Esophagus squamous epithelium (tissue), 5 donors: ENCODE data around the gene SUSD3. TPM values are rescaled to one million over a fixed set of nuclear protein-coding genes. Genes with fewer than 3 reads are reported as not detected.
A peak's percentile ranks its signal among the peaks of the same experiment; 100 is the strongest.
"Not testable (repeated sequence)": the region's sequence is repeated elsewhere in the genome, so short reads cannot be mapped to it uniquely, and the experiment has no call there.

Experiments
- DNase-seq: peaks from one replicate; lab custom pipeline; 2025; lab: John Stamatoyannopoulos, UW
- H3K27ac ChIP-seq, 4 donors: fragments of 200-600 bp; sonication (generic); one replicate each; pipeline ENCODE4 v1.5.1; 2016 to 2019; ENCODE audit warnings: mild to moderate bottlenecking in 1 of 4
- H3K27me3 ChIP-seq, 4 donors: fragments of 200-600 bp; sonication (generic); 1 replicate in 3 of 4; 2 replicates in 1 of 4; pipeline versions ENCODE4 v1.5.1 to v1.6.0; 2017 to 2021; ENCODE audit warnings: antibody characterized with exemption in 1 of 4
- H3K36me3 ChIP-seq, 3 donors: fragments of 200-600 bp; sonication (generic); one replicate each; pipeline ENCODE4 v1.5.1; 2016 to 2019
- H3K4me1 ChIP-seq, 3 donors: fragments of 200-600 bp; sonication (generic); one replicate each; pipeline ENCODE4 v1.5.1; 2017 to 2019
- H3K4me3 ChIP-seq, 4 donors: fragments of 200-600 bp; sonication (generic); 1 replicate in 3 of 4; 2 replicates in 1 of 4; pipeline ENCODE4 v1.5.1; 2016 to 2019; ENCODE audit warnings: mild to moderate bottlenecking in 2 of 4, moderate library complexity in 1 of 4
- H3K9me3 ChIP-seq, 3 donors: fragments of 200-600 bp; sonication (generic); one replicate each; pipeline ENCODE4 v1.5.1; 2016 to 2019
- POLR2A ChIP-seq, 4 donors: fragments of 450-650 bp; IDR thresholded peaks; one replicate each; pipeline ENCODE4 v1.6.1; 2017; ENCODE audit warnings: antibody characterized with exemption in 4 of 4, mild to moderate bottlenecking in 4 of 4, moderate library complexity in 3 of 4
- WGBS, 2 donors: methylation state at CpG; one replicate each; pipeline ENCODE4 v1.1.5; 2018; 5-methylcytosine and 5-hydroxymethylcytosine counted together
- intact Hi-C: fragments of 100-400 bp; cut with DNase I; formaldehyde crosslinking; loops from one replicate; pipeline ENCODE4 v1.15.0; 2022
- total RNA-seq, 4 donors: library from RNA; depleted of rRNA; stranded (reverse); fragments of >200 nt; gene quantifications; one replicate each; pipeline ENCODE4 v1.1.0, GENCODE V29; 2016
- TF ChIP-seq, protein P1 (sequence below), 6 experiments: fragments of 450-650 bp in 4 of 6; fragments of 200-600 bp in 2 of 6; sonication (generic) in 2 of 6; IDR thresholded peaks; one replicate each; pipeline ENCODE4 v1.5.1; 2016 to 2019; ENCODE audit warnings: antibody characterized with exemption in 6 of 6, mild to moderate bottlenecking in 4 of 6, moderate library complexity in 4 of 6
- donor health status: DM: yes; HTN: yes; CAD: no.

SUSD3 gene
- total RNA-seq, 4 donors from 2014 or later: 0.22 to 5.8 (median 2.7) TPM

DNA sequence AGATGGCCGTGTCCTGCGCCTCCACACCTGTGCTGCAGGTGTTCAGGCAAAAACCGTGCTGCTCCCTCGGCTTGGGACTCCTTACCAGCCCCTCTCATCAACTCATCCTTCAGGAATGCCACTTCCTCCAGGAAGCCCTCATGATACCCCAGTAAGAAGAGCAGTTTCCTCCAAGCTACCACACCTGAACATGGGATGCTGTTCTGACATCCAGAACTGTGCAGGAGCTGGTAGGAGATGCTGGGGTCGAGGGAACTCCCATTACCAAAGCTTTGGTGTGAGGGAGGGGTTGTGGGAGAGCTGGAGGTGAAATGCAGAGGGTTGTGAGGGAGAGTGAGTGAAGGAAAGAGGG is 56.5 kb downstream of the SUSD3 start:
- DNase-seq: no peak
- TF ChIP-seq, protein P1, sequence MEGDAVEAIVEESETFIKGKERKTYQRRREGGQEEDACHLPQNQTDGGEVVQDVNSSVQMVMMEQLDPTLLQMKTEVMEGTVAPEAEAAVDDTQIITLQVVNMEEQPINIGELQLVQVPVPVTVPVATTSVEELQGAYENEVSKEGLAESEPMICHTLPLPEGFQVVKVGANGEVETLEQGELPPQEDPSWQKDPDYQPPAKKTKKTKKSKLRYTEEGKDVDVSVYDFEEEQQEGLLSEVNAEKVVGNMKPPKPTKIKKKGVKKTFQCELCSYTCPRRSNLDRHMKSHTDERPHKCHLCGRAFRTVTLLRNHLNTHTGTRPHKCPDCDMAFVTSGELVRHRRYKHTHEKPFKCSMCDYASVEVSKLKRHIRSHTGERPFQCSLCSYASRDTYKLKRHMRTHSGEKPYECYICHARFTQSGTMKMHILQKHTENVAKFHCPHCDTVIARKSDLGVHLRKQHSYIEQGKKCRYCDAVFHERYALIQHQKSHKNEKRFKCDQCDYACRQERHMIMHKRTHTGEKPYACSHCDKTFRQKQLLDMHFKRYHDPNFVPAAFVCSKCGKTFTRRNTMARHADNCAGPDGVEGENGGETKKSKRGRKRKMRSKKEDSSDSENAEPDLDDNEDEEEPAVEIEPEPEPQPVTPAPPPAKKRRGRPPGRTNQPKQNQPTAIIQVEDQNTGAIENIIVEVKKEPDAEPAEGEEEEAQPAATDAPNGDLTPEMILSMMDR (IDR thresholded peaks at IDR 0.05): no peak
- no peak for TF ChIP-seq POLR2A (IDR thresholded peaks at IDR 0.05)
- H3K27ac ChIP-seq: no peak overlapping the region

DNA sequence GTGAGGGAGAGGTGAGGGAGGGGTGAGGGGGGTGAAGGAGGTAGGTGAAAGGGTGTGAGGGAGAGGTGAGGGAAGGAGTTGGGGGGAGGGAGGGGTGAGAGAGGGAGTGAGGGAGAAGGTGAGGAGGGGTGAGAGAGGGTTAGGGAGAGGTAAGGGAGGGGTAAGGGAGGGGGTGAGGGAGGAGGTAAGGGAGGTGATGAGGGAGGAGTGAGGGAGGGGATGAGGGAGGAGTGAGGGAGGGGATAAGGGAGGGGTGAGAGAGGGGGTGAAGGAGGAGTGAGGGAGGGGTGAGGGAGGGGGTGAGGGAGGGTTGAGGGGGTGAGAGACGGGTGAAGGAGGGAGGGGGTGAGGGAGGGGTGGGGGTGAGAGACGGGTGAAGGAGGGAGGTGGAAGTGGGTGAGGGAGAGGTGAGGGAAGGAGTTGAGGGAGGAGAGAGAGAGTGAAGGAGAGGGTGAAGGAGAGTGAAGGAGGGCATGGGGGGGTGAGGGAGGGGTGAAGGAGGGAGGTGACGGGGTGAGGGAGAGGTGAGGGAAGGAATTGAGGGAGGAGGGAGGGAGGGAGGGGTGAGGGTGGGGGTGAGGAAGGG is 57.1 kb downstream of the SUSD3 start:
- Histone ChIP-seq H3K9me3 (no peaks in the 10 kb centered on the region), H3K27ac (peak overlapping the region in 2 of 4 donors; percentile 55 to 72), H3K36me3 (peaks cover 0 to 38% (median 22%) of the 10 kb centered on the region in 3 donors), H3K27me3 (no peaks in the 10 kb centered on the region), H3K4me1 (peaks cover 9 to 33% (median 18%) of the 10 kb centered on the region in 3 donors), H3K4me3 (no peak overlapping the region)
- WGBS, 2 donors: 57 to 62% methylated on average over 1 of the region's 3 CpGs
- DNase-seq: no peak
- TF ChIP-seq, protein P1 (IDR thresholded peaks at IDR 0.05): no peak
- no peak for TF ChIP-seq POLR2A (IDR thresholded peaks at IDR 0.05)
- intact Hi-C loops: loop anchor here (10.0 kb wide), 1 partner anchor 111 kb away; no protein-coding TSS in a partner anchor

More for the DNA sequence above, 56.5 kb downstream of the SUSD3 start:
- no peak overlapping the region for H3K4me3 ChIP-seq
- peaks cover 6 to 26% (median 12%) of the 10 kb centered on the region in 3 donors for H3K4me1 ChIP-seq
- peaks cover 0 to 44% (median 24%) of the 10 kb centered on the region in 3 donors for H3K36me3 ChIP-seq
- intact Hi-C loops: loop anchor here (5.0 to 10.0 kb wide), 2 partner anchors 47 to 110 kb away; no protein-coding TSS in a partner anchor
- no peaks in the 10 kb centered on the region for H3K9me3 ChIP-seq
- WGBS, 2 donors: 56 to 80% methylated on average over 1 to 5 of the region's 5 CpGs
- H3K27me3 ChIP-seq: no peaks in the 10 kb centered on the region

- Histone ChIP-seq H3K4me3 (no peak overlapping the region), H3K27me3 (no peaks in the 10 kb centered on the region), H3K4me1 (peaks cover 12 to 40% (median 20%) of the 10 kb centered on the region in 3 donors), H3K36me3 (peaks cover 0 to 37% (median 17%) of the 10 kb centered on the region in 3 donors), H3K9me3 (no peaks in the 10 kb centered on the region), H3K27ac (peak overlapping the region in 3 of 4 donors; percentile 38 to 72 (median 55))
- intact Hi-C loops: loop anchor here (10.0 kb wide), 1 partner anchor 112 kb away; no protein-coding TSS in a partner anchor
- no peak for DNase-seq
- TF ChIP-seq, protein P1 (IDR thresholded peaks at IDR 0.05): no peak
- TF ChIP-seq POLR2A (IDR thresholded peaks at IDR 0.05): no peak
- 36 to 66% methylated on average over 6 to 9 of the region's 17 CpGs for WGBS, 2 donors
Measured at GRCh38 chr9:93116072-93116961, 57.8 kb downstream of the SUSD3 start.

DNA sequence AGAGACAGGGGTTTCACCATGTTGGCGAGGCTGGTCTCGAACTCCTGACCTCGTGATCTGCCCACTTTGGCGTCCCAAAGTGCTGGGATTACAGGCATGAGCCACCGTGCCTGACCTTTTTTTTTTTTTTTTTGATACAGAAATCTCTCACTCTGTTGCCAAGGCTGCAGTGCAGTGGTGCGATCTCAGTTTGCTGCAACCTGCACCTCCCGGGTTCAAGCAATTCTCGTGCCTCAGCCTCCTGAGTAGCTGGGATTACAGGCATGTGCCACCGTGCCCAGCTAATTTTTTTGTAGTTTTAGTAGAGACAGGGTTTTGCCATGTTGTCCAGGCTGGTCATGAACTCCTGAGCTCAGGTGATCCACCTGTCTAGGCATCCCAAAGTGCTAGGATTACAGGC is 59.0 kb downstream of the SUSD3 start:
- WGBS, 2 donors: 66 to 74% methylated on average over 8 of the region's 9 CpGs
- H3K4me1 ChIP-seq: peaks cover 12 to 41% (median 20%) of the 10 kb centered on the region in 3 donors
- intact Hi-C loops: loop anchor here (10.0 kb wide), 1 partner anchor 113 kb away; no protein-coding TSS in a partner anchor

GRCh38 chr9:93117924-93118862 is 59.7 kb downstream of the SUSD3 start:
- TF ChIP-seq POLR2A (IDR thresholded peaks at IDR 0.05): no peak
- TF ChIP-seq, protein P1 (IDR thresholded peaks at IDR 0.05): no peak
- H3K4me1 ChIP-seq: peaks cover 12 to 41% (median 20%) of the 10 kb centered on the region in 3 donors
- peaks cover 0 to 26% (median under 1%) of the 10 kb centered on the region in 3 donors for H3K36me3 ChIP-seq
- no peaks in the 10 kb centered on the region for H3K27me3 ChIP-seq
- H3K4me3 ChIP-seq: no peak overlapping the region
- H3K27ac ChIP-seq: no peak overlapping the region
- no peaks in the 10 kb centered on the region for H3K9me3 ChIP-seq
- no peak for DNase-seq
- intact Hi-C loops: loop anchor here (10.0 kb wide), 1 partner anchor 113 kb away; no protein-coding TSS in a partner anchor
- WGBS, 2 donors: 86 to 92% methylated on average over 11 to 12 of the region's 12 CpGs

More for the DNA sequence above, 59.0 kb downstream of the SUSD3 start:
- H3K36me3 ChIP-seq: peaks cover 0 to 32% (median 8%) of the 10 kb centered on the region in 3 donors
- DNase-seq, H3K9me3 ChIP-seq, H3K27me3 ChIP-seq, H3K27ac ChIP-seq, H3K4me3 ChIP-seq: not testable (repeated sequence)
